ENCODE measurements around the gene MYH6. TPM values are rescaled to one million over a fixed set of nuclear protein-coding genes. Genes with fewer than 3 reads are reported as not detected.

MYH6 gene
- total and polyA plus RNA-seq, 2 donors (not counting 1 experiment from before 2014, with no cell fraction given), result not detected

DNA sequence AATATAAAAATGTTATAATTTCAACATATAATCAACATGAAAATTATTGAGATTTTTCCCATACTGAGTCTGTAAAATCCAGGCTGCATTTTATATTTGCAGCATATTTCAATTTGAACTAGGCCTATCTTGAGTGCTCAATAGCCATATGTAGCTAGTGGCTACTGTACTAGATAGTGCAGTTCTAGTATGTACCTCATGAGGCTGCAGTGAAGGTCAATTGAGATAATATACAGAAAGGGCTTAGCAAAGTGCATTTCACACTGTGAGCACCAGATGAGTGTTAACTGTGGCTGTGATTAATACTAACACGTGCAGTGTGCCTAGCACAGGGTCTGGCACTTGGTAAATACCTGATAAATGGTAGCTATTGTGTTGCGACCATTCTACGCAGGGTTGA is 50.0 kb downstream of the MYH6 start:
- no peak overlapping the region for H3K4me2 ChIP-seq (replicated peaks; ENCODE audit: low read depth, low read length, poor library complexity, severe bottlenecking)
- no peaks in the 10 kb centered on the region for H3K79me2 ChIP-seq (ENCODE audit: control insufficient read depth, insufficient read depth, low read length)
- TF ChIP-seq, protein P1, sequence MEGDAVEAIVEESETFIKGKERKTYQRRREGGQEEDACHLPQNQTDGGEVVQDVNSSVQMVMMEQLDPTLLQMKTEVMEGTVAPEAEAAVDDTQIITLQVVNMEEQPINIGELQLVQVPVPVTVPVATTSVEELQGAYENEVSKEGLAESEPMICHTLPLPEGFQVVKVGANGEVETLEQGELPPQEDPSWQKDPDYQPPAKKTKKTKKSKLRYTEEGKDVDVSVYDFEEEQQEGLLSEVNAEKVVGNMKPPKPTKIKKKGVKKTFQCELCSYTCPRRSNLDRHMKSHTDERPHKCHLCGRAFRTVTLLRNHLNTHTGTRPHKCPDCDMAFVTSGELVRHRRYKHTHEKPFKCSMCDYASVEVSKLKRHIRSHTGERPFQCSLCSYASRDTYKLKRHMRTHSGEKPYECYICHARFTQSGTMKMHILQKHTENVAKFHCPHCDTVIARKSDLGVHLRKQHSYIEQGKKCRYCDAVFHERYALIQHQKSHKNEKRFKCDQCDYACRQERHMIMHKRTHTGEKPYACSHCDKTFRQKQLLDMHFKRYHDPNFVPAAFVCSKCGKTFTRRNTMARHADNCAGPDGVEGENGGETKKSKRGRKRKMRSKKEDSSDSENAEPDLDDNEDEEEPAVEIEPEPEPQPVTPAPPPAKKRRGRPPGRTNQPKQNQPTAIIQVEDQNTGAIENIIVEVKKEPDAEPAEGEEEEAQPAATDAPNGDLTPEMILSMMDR (IDR thresholded peaks at IDR 0.05), result no peak
- H2AFZ ChIP-seq (ENCODE audit: insufficient read depth, low read depth, low read length, poor library complexity, severe bottlenecking), result no peak overlapping the region
- Mint-ChIP-seq H3K9me3 (ENCODE audit: insufficient read depth) (no peaks in the 10 kb centered on the region), H3K27ac (no peak overlapping the region), H3K27me3 (peaks cover 45% of the 10 kb centered on the region), H3K4me3 (no peak overlapping the region), H3K4me1 (peaks cover 4% of the 10 kb centered on the region)
- H3K27ac ChIP-seq (ENCODE audit: low read length in 2 of 2), result no peak overlapping the region
- 94% methylated on average over 3 of the region's 3 CpGs for WGBS (ENCODE audit: insufficient coverage)
- intact Hi-C loops (cut with micrococcal nuclease), result no loop called here
- POLR2A ChIA-PET, result no interaction called here
- H3K36me3 ChIP-seq (replicated peaks in 1 of 2; ENCODE audit: control extremely low read depth in 1 of 2, control insufficient read depth in 1 of 2, extremely low read depth in 1 of 2, insufficient read depth in 2 of 2, low read length in 1 of 2), result no peaks in the 10 kb centered on the region
- no peaks in the 10 kb centered on the region for H3K4me1 ChIP-seq (ENCODE audit: control insufficient read depth in 2 of 2, insufficient read depth in 2 of 2, low read length in 2 of 2)
- H3K27me3 ChIP-seq (replicated peaks in 1 of 4; ENCODE audit: control extremely low read depth in 1 of 4, control insufficient read depth in 3 of 4, insufficient read depth in 4 of 4, low read length in 3 of 4), result peaks cover 0 to 30% (median 10%) of the 10 kb centered on the region in 4 experiments
- ATAC-seq (ENCODE audit: low read depth), result no peak
- H3K9ac ChIP-seq (ENCODE audit: low read length), result no peak overlapping the region
- CTCF ChIA-PET, result interaction anchor here (1.5 kb wide), 1 partner anchor 22 kb away, joined by 4 read pairs; no protein-coding TSS in a partner anchor
- H3K9me3 ChIP-seq (ENCODE audit: control extremely low read depth in 1 of 3, control insufficient read depth in 2 of 3, insufficient read depth in 1 of 3, low read length in 2 of 3), result peaks cover 0 to 1% (median 0%) of the 10 kb centered on the region in 3 donors
- no peak overlapping the region for H3K4me3 ChIP-seq (ENCODE audit: control extremely low read depth in 1 of 5, extremely low read depth in 1 of 5, insufficient read depth in 1 of 5, low read depth in 2 of 5, low read length in 4 of 5)
- DNase-seq, result no peak
- no peaks in the 10 kb centered on the region for H4K20me1 ChIP-seq (ENCODE audit: control insufficient read depth, insufficient read depth, low read length, poor library complexity, severe bottlenecking)

DNA sequence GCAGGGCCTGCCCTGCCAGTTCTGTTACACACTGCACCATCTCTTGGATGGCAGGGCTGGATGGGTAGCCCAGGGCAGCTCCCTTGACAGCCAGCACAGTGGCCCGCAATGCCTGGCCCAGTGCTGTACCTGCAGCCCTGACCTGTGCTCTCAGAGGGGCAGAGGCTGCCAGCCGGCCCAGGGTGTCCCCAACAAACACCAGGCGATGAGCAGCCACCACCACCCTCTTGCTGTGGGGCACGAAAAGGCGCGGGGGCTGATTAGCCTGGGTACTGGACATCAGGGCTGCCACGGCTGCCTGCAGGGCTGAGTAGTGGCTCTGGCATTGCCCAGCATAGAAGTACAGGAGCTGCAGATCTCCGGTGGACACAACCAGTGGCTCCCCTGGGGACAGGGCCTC is 50.8 kb downstream of the MYH6 start:
- H3K27ac ChIP-seq (ENCODE audit: low read length in 2 of 2), result no peak overlapping the region
- Mint-ChIP-seq H3K4me3 (no peak overlapping the region), H3K27ac (no peak overlapping the region), H3K27me3 (peaks cover 49% of the 10 kb centered on the region), H3K4me1 (peaks cover 8% of the 10 kb centered on the region), H3K9me3 (ENCODE audit: insufficient read depth) (no peaks in the 10 kb centered on the region)
- H3K4me1 ChIP-seq (ENCODE audit: control insufficient read depth in 2 of 2, insufficient read depth in 2 of 2, low read length in 2 of 2), result peaks cover 5 to 7% of the 10 kb centered on the region in 2 donors
- CTCF ChIA-PET, result interaction anchor here (1.5 kb wide), 1 partner anchor 23 kb away, joined by 4 read pairs; no protein-coding TSS in a partner anchor
- POLR2A ChIA-PET, result no interaction called here
- intact Hi-C loops (cut with micrococcal nuclease), result no loop called here
- H3K4me2 ChIP-seq (replicated peaks; ENCODE audit: low read depth, low read length, poor library complexity, severe bottlenecking), result no peak overlapping the region
- no peaks in the 10 kb centered on the region for H3K79me2 ChIP-seq (ENCODE audit: control insufficient read depth, insufficient read depth, low read length)
- 97% methylated on average over 7 of the region's 8 CpGs for WGBS (ENCODE audit: insufficient coverage)
- no peaks in the 10 kb centered on the region for H3K36me3 ChIP-seq (replicated peaks in 1 of 2; ENCODE audit: control extremely low read depth in 1 of 2, control insufficient read depth in 1 of 2, extremely low read depth in 1 of 2, insufficient read depth in 2 of 2, low read length in 1 of 2)
- TF ChIP-seq, protein P1 (IDR thresholded peaks at IDR 0.05), result no peak
- ATAC-seq (ENCODE audit: low read depth) (no peak), DNase-seq (no peak)
- H3K4me3 ChIP-seq (ENCODE audit: control extremely low read depth in 1 of 5, extremely low read depth in 1 of 5, insufficient read depth in 1 of 5, low read depth in 2 of 5, low read length in 4 of 5), result no peak overlapping the region
- no peak overlapping the region for H2AFZ ChIP-seq (ENCODE audit: insufficient read depth, low read depth, low read length, poor library complexity, severe bottlenecking)
- H3K27me3 ChIP-seq (replicated peaks in 1 of 4; ENCODE audit: control extremely low read depth in 1 of 4, control insufficient read depth in 3 of 4, insufficient read depth in 4 of 4, low read length in 3 of 4), result peaks cover 0 to 37% (median 13%) of the 10 kb centered on the region in 4 experiments
- H3K9ac ChIP-seq (ENCODE audit: low read length), result no peak overlapping the region
- H3K9me3 ChIP-seq (ENCODE audit: control extremely low read depth in 1 of 3, control insufficient read depth in 2 of 3, insufficient read depth in 1 of 3, low read length in 2 of 3), result peaks cover 0 to 1% (median 0%) of the 10 kb centered on the region in 3 donors
- H4K20me1 ChIP-seq (ENCODE audit: control insufficient read depth, insufficient read depth, low read length, poor library complexity, severe bottlenecking), result no peaks in the 10 kb centered on the region
